ENCODE data around the gene ZNF529. TPM values are rescaled to one million over a fixed set of nuclear protein-coding genes. Genes with fewer than 3 reads are reported as not detected.
A peak's percentile ranks its signal among the peaks of the same experiment; 100 is the strongest.

The ZNF529 gene
- 10 to 100 TPM in 2 of 5 donors, 1 to 10 TPM in 3; 1.4 to 25.2 (median 5.3) TPM for total RNA-seq
- 1 to 10 TPM; 1.6 to 3.4 (median 2.9) TPM for polyA plus RNA-seq
- long read RNA-seq, donor 1, full-length matches to known transcripts, result 1 of 1 reads
- long read RNA-seq, donor 1, partial matches to known transcripts, result 0 of 1 reads
- long read RNA-seq, donor 1, other reads (novel, unspliced or antisense), result 0 of 1 reads
- long read RNA-seq, donor 2, full-length matches to known transcripts, result 2 of 2 reads
- long read RNA-seq, donor 2, partial matches to known transcripts, result 0 of 2 reads
- long read RNA-seq, donor 2, other reads (novel, unspliced or antisense), result 0 of 2 reads
- long read RNA-seq, donor 3, full-length matches to known transcripts, result 1 of 1 reads
- long read RNA-seq, donor 3, partial matches to known transcripts, result 0 of 1 reads
- long read RNA-seq, donor 3, other reads (novel, unspliced or antisense), result 0 of 1 reads
- long read RNA-seq, donor 4, full-length matches to known transcripts, result 2 of 2 reads
- long read RNA-seq, donor 4, partial matches to known transcripts, result 0 of 2 reads
- long read RNA-seq, donor 4, other reads (novel, unspliced or antisense), result 0 of 2 reads
- long read RNA-seq, donor 5, full-length matches to known transcripts, result 4 of 4 reads
- long read RNA-seq, donor 5, partial matches to known transcripts, result 0 of 4 reads
- long read RNA-seq, donor 5, other reads (novel, unspliced or antisense), result 0 of 4 reads
- long read RNA-seq, donor 6, full-length matches to known transcripts, result 5 of 5 reads
- long read RNA-seq, donor 6, partial matches to known transcripts, result 0 of 5 reads
- long read RNA-seq, donor 6, other reads (novel, unspliced or antisense), result 0 of 5 reads
- long read RNA-seq, donor 7, result 0 reads
- long read RNA-seq, donor 8, full-length matches to known transcripts, result 1 of 1 reads
- long read RNA-seq, donor 8, partial matches to known transcripts, result 0 of 1 reads
- long read RNA-seq, donor 8, other reads (novel, unspliced or antisense), result 0 of 1 reads
- long read RNA-seq, donor 9, result 0 reads
- long read RNA-seq, donor 10, result 0 reads

DNA sequence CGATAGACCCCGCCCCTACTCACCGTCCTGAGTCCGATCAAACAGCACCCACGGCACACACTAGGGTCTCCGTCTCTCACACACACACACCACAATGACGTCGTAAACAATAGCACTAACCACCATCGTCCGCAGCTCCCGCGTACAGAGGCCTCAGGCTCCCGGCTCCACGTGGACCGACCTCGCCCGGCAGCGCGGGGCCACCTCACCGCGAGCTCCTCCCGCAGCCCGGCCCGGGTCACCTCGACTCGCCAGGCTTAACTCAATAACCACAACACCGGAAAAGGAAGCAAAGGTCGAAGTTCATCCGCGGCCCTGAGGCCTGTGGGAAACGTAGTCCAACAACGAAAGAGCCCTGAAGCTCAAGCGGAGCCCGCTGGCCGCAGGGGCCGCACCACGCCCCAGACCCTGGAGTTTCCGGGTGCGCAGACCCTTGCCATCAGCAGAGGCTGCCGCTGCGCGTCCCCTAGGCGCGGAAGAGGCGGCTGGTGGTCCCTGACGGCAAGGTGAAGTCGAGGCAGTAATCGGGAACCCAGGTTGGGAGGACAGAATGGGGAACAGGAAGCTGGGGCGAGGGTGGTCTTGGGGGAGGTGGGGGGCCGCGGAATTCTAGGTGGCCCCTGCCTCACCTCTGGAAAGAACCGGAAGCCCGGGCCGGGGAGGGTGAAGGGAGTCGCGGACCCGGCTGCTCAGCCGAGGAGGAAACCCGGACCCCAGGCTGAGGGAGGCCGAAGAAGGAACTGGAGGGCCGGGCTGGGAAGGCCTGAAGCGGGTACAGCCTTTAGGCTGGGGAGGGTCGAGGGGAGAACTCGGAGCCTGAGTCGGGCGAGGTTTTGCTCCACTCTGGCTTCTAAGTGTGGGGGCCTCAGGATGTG is at the start of gene ZNF529:
Gene ZNF529, minus strand, starts transcription at position 273 of the 875 bp plus-strand sequence. CDS start 946 bp downstream, outside the sequence.
- peak within 1 kb of the TSS; percentile 83 to 90 (median 86) for H3K27ac ChIP-seq
- WGBS, 5 donors, result 0 to 1% (median 0%) methylated on average over 46 to 66 of the region's 66 CpGs
- H3K4me1 ChIP-seq, result peaks cover 8 to 30% (median 27%) of the 10 kb centered on the region in 4 donors
- peak; percentile 90 to 97 for DNase-seq
- H3K4me3 ChIP-seq, result peak within 1 kb of the TSS; percentile 61 to 84 (median 81)
- H3K27me3 ChIP-seq, result no peaks in the 10 kb centered on the region
- peaks cover 0 to 53% (median 26%) of the 10 kb centered on the region in 4 donors for H3K9me3 ChIP-seq
- TF ChIP-seq, protein P1, sequence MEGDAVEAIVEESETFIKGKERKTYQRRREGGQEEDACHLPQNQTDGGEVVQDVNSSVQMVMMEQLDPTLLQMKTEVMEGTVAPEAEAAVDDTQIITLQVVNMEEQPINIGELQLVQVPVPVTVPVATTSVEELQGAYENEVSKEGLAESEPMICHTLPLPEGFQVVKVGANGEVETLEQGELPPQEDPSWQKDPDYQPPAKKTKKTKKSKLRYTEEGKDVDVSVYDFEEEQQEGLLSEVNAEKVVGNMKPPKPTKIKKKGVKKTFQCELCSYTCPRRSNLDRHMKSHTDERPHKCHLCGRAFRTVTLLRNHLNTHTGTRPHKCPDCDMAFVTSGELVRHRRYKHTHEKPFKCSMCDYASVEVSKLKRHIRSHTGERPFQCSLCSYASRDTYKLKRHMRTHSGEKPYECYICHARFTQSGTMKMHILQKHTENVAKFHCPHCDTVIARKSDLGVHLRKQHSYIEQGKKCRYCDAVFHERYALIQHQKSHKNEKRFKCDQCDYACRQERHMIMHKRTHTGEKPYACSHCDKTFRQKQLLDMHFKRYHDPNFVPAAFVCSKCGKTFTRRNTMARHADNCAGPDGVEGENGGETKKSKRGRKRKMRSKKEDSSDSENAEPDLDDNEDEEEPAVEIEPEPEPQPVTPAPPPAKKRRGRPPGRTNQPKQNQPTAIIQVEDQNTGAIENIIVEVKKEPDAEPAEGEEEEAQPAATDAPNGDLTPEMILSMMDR (IDR thresholded peaks at IDR 0.05), result no peak
- TF ChIP-seq POLR2AphosphoS5 (IDR thresholded peaks at IDR 0.05) (peak; percentile 84 to 92 (median 87)), POLR2A (IDR thresholded peaks at IDR 0.05) (peak in 1 of 4 donors; percentile 58), EP300 (IDR thresholded peaks at IDR 0.05) (no peak)
- peaks cover 10 to 58% (median 51%) of the 10 kb centered on the region in 4 donors for H3K36me3 ChIP-seq
- intact Hi-C loops (cut with DNase I; ENCODE audit: low total_unique reads), result no loop called here

DNA sequence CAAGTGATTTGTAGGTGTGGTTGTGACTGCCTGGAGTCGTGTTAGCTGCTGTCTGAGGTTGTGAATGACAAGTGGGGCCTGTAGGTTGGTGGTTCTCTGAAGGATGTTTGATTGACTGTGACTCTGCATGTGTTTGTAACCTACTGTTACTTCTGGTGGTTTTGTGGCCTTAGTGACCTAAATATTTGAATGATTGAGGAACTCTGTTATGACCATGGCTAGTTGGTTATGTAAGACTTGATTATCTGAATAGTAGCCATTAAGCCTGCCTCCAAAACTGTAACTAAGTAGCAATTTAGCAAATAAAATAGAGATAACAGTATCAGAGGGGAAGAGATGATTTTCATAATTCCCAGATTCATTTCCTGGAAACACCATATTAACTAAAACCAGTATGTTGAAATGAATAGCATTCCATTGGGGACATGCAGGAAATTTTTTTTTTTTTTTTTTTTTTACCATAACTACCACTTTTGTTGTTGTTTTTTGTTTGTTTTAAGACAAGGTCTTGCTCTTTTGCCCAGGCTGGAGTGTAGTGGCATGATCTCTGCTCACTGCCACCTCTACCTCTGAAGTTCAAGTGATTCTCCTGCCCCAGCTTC is 32.9 kb upstream of the ZNF529 start:
- H3K4me3 ChIP-seq, result peak overlapping the region; percentile 59 to 74 (median 69)
- H3K9me3 ChIP-seq, result peaks cover 7 to 84% (median 39%) of the 10 kb centered on the region in 4 donors
- H3K36me3 ChIP-seq, result peaks cover 0 to 35% (median 20%) of the 10 kb centered on the region in 4 donors
- peaks cover 0 to 21% (median 12%) of the 10 kb centered on the region in 4 donors for H3K4me1 ChIP-seq
- peaks cover 0 to 13% (median 0%) of the 10 kb centered on the region in 3 donors for H3K27me3 ChIP-seq
- H3K27ac ChIP-seq, result peak overlapping the region in 4 of 5 donors; percentile 74 to 86 (median 80)
- 0 to 8% (median 3%) methylated on average over 1 of the region's 1 CpG for WGBS, 5 donors
- peak in 1 of 2 donors; percentile 1 for DNase-seq
- TF ChIP-seq, protein P1 (IDR thresholded peaks at IDR 0.05), result no peak
- TF ChIP-seq POLR2AphosphoS5 (IDR thresholded peaks at IDR 0.05) (no peak), EP300 (IDR thresholded peaks at IDR 0.05) (no peak)
- intact Hi-C loops (cut with DNase I; ENCODE audit: low total_unique reads), result no loop called here

DNA sequence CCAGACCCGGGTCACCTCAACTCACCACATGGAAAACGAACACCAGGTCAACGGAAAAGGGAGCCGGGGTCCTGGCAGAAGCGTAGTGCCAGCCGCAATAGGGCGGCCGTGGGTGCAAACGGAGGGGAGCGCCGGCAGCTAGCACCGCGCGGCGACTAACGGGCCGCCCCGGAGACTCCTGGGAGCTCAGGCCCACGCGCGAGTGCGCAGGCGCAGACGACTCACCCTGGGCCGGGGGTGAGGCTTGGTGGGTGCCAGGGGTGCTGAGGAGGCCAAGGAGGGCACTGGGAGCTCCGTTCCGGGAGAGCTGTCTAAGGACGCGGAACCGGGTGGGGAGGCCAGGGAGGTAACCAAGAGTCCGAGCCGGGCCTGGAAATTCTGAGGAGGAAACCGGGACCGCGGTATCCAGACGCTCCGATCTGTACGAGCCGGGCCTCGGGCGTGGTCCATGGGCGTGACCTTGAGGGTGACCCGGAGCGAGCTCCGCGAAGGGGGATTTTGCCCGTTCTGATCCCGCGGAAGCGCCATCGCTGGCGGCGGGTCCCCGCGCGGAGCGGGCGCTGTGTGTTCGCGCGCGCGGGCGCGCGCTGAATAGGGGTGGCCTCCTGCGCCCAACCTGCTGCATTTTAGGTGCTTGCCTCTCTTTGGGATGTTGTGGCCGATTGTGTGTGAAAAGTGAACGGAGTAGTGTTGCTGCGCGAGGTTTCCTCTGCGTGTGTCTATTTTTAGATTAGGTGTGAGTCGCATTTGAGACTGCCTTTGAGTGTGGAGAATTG is 32.2 kb upstream of the ZNF529 start, which contains the start of gene ZNF382:
Gene ZNF382, plus strand, starts transcription at position 213 of the 776 bp plus-strand sequence. CDS start 4,602 bp downstream, outside the sequence.
- DNase-seq, result peak; percentile 40 to 94
- peak within 1 kb of the TSS; percentile 59 to 74 (median 69) for H3K4me3 ChIP-seq
- intact Hi-C loops (cut with DNase I; ENCODE audit: low total_unique reads), result no loop called here
- TF ChIP-seq EP300 (IDR thresholded peaks at IDR 0.05) (no peak), POLR2AphosphoS5 (IDR thresholded peaks at IDR 0.05) (peak in 2 of 3 donors; percentile 5 to 27), POLR2A (IDR thresholded peaks at IDR 0.05) (no peak)
- WGBS, 5 donors, result 0 to 3% (median 2%) methylated on average over 43 to 73 of the region's 73 CpGs
- peaks cover 7 to 82% (median 36%) of the 10 kb centered on the region in 4 donors for H3K9me3 ChIP-seq
- H3K27ac ChIP-seq, result peak within 1 kb of the TSS; percentile 40 to 86 (median 76)
- peaks cover 0 to 21% (median 12%) of the 10 kb centered on the region in 4 donors for H3K4me1 ChIP-seq
- peaks cover 0 to 28% (median 13%) of the 10 kb centered on the region in 4 donors for H3K36me3 ChIP-seq
- H3K27me3 ChIP-seq, result peaks cover 0 to 13% (median 0%) of the 10 kb centered on the region in 3 donors

Measured in stomach (tissue), 19 donors.